Choroid plexus epithelial cell (primary cell): Measurements from ENCODE around the gene PTPRG.
"Not testable (repeated sequence)": the region's sequence is repeated elsewhere in the genome, so short reads cannot be mapped to it uniquely, and the experiment has no call there.

Source experiments
- DNase-seq: peaks from one replicate; pipeline ENCODE4 v3.0.0-alpha.2; 2010; ENCODE audit warnings: low read depth
- H3K4me3 ChIP-seq: 2 replicates; pipeline ENCODE4 v1.5.1; 2011; ENCODE audit warnings: low read depth, mild to moderate bottlenecking, control low read depth, low read length, moderate library complexity
- CTCF ChIP-seq: conservative IDR thresholded peaks from 2 replicates; pipeline ENCODE4 v1.5.1; 2011; ENCODE audit warnings: low read depth, mild to moderate bottlenecking, control low read depth, inconsistent platforms, low read length, moderate library complexity

Gene PTPRG

GRCh38 chr3:61699622-61700021, 138.3 kb downstream of the PTPRG start:
- no peak overlapping the region for H3K4me3 ChIP-seq
- no peak for TF ChIP-seq CTCF
- DNase-seq = no peak

DNA sequence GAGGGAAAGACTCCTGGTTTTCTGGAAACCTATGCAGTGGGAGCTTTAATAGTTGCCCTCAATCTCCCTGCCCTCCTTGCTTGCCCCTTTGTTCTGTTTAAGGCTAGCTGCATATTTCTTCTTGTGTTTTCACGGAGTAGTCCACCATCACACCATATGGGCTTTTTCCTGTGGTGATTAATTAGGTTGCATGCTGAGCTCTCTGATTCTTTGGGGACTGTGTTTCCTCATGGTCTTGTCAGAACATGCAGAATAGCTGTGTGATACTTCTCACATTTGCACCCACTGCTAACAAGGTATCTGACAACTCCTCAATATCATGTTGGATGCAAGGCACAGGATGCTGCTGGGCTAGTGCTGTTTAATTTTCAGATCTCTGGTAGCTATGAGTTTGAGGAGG, 139.6 kb downstream of the PTPRG start:
- no peak for TF ChIP-seq CTCF
- no peak overlapping the region for H3K4me3 ChIP-seq
- DNase-seq = peak; percentile 39

DNA sequence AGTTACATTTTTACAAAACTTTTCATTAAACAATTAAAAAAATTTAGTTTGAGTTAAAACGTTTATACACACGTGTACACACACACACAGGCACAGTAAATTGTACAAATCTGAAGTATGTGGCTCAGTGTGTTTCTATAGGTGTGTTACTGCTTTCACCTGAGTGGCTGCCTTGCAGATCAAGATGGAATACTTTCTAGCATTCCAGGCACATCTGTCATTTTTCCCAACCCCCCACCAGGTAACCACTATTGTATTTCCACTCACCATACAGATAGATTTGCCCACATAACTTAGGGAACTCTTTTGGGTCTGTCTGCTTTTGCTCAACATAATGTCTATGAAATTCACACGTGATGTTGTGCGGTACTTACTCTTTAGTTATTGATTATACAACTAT, 141.1 kb downstream of the PTPRG start:
- no peak for TF ChIP-seq CTCF
- no peak overlapping the region for H3K4me3 ChIP-seq
- no peak for DNase-seq

GRCh38 chr3:61704807-61705206, 143.4 kb downstream of the PTPRG start:
- no peak for TF ChIP-seq CTCF
- no peak overlapping the region for H3K4me3 ChIP-seq
- DNase-seq = no peak

GRCh38 chr3:61707492-61707891, 146.1 kb downstream of the PTPRG start:
- no peak overlapping the region for H3K4me3 ChIP-seq
- TF ChIP-seq CTCF = no peak
- DNase-seq = no peak

DNA sequence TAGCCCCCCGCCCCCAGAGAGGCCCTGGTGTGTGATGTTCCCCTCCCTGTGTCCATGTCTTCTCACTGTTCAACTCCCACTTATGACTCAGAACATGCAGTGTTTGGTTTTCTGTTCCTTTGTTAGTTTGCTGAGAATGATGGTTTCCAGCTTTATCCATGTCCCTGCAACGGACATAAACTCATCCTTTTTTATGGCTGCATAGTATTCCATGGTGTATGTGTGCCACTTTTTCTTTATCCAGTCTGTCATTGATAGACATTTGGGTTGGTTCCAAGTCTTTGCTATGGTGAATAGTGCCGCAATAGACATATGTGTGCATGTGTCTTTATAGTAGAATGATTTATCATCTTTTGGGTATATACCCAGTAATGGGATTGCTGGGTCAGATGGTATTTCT, 149.5 kb downstream of the PTPRG start:
- not testable (repeated sequence) for DNase-seq, H3K4me3 ChIP-seq

- no peak for TF ChIP-seq CTCF
- H3K4me3 ChIP-seq = no peak overlapping the region
- DNase-seq = no peak
Observed at GRCh38 chr3:61714225-61714624, 152.9 kb downstream of the PTPRG start.
